Left ventricle myocardium superior (tissue), 1 donor: ENCODE measurements around the gene FAM120A. TPM values are rescaled to one million over a fixed set of nuclear protein-coding genes. Genes with fewer than 3 reads are reported as not detected.

ENCODE experiments used
- ATAC-seq: fragments of 200-7000 bp; cut with Tn5 transposase; one replicate; pipeline ENCODE4 v1.9.1; 2020; ENCODE audit warnings: mild to moderate bottlenecking, moderate library complexity
- DNase-seq: peaks from one replicate; pipeline ENCODE4 v3.0.0-alpha.2; 2020
- intact Hi-C: fragments of 100-400 bp; cut with micrococcal nuclease; formaldehyde crosslinking; loops from one replicate; pipeline ENCODE4 v1.11.0; 2022
- total RNA-seq: library from RNA; stranded (reverse); fragmentation: NEBNext Ultra II Directional; extraction: Animal tissue kit (Norgen Biotek cat#: 25700); gene quantifications from one replicate; pipeline ENCODE4 v1.2.1, GENCODE V29; 2021
- donor health status: DM: no; HTN: yes; CAD: no; lungs with severe emphysema.

The FAM120A gene
- total RNA-seq, 1 donor from 2014 or later = 112 TPM

- DNase-seq = no peak
Measured at GRCh38 chr9:93597871-93598646, 146.6 kb downstream of the FAM120A start.

DNA sequence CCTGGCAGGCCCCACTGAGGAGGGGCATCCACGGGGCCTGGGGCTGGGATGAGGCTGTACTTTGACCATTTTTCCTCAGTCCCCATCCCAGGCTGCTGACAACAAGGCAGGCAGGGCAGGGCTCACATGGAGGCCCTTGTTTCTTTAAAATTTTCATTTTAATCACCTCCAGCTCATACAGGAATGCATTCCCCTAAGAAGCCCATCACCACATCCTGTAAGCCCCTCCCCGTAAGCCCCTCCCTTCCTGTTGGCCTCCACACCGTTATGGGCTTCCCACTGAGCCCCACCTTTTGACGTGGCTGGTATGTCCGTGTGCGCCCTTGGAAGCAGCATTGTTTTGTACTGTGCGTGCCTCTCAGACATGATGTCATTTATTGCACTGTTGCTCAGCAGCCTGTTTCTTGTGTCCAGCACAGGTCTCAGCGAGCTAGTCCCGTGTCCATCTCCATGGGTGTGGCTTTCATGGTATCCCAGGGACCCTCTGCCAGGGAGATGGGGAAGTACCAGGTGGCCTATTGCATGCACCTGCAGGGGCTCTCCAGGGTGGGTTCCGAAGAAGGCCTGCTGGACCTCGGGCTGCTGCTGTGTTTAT is 147.3 kb downstream of the FAM120A start:
- ATAC-seq (peak; percentile 55), DNase-seq (no peak)
- intact Hi-C loops = no loop called here

More at GRCh38 chr9:93597871-93598646, 146.6 kb downstream of the FAM120A start:
- intact Hi-C loops = no loop called here
- no peak for ATAC-seq

DNA sequence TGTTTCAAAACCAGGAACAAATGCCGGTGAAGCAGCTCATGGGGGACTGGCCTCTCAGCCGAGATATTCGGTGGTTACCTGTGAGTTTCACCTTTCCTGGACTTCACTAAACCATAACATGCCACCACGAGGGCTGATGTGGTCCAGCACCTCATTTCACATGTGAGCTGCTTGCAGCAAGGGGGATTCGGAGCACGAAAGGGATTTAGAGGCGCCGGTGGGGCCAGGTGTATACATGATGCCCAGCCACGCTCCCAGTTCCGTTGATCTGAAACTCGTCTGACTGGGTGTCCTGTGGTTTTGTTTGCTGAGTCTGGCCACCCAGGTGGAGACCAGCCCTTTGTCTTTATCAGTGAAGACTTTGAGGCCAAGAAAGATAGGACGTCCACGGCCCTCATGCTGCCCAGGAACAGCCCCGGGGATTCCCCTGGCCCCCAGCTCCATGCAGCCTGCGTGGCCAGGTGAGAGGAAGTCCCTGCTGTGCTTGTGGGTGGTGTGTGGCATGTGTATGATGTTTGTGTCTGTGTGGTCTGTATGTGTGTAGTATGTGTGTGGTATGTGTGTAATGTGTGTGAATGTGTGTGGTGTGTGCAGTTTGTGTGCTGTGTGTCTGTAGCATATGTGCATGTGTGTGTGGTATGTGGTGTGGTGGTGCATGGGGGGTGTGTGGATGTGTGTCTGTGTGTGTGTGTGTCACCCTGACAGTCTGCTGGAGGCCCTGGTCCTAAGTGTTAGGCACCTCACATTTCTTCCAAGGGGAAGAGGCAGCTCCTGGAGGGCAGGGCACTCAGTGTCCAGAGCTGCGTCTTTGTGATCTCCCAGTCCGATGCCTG is 148.3 kb downstream of the FAM120A start:
- DNase-seq (no peak), ATAC-seq (no peak)
- intact Hi-C loops = no loop called here

- ATAC-seq = no peak
- no peak for DNase-seq
- intact Hi-C loops = no loop called here
Measured at GRCh38 chr9:93600504-93600903, 149.0 kb downstream of the FAM120A start.

DNA sequence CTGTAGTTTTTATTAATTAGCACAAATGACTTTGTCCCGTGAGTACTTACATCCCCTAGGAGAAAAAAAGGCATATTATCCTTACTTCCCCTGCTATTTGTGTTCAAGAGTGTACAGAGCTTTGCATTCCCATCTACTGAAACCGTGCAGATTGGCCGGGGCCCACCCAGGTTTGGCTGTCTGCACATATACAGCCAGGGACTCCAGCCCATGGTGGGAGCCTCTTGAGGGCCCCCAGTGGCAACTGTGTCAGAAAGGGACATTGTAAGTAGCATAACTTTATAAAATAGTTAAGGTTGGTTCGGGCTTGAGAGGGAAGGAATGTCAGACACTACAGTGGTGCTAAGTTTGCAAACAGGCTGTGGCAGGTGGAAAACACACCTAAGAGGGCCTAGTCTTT is 149.6 kb downstream of the FAM120A start:
- DNase-seq = no peak
- ATAC-seq = no peak
- intact Hi-C loops = no loop called here

GRCh38 chr9:93601666-93602065 is 150.2 kb downstream of the FAM120A start:
- ATAC-seq = no peak
- intact Hi-C loops = no loop called here
- no peak for DNase-seq

GRCh38 chr9:93603011-93603410 is 151.5 kb downstream of the FAM120A start:
- intact Hi-C loops = no loop called here
- no peak for ATAC-seq
- DNase-seq = no peak

DNA sequence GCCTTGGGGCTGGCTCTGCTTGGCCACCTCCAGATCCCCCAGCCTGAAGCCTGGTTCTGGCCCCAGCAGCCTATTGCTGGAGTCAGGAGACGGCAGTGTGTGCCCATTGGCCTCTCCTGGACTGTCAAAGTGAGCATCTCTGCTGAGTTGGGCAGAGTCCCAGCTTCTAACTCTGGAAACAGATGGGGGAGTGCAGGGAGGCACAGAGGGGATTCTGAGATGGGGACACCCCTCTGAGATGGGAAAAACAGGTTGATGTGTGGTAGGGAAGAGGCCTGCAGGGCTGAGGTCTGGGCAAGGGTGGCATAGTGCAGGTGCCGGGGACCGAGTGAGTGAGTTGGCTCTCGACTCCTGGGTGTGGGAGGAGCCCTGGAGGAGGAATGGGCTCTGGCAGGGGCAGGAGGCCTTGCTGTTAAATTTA is 152.4 kb downstream of the FAM120A start:
- intact Hi-C loops = no loop called here
- no peak for DNase-seq
- peak; percentile 81 for ATAC-seq

DNA sequence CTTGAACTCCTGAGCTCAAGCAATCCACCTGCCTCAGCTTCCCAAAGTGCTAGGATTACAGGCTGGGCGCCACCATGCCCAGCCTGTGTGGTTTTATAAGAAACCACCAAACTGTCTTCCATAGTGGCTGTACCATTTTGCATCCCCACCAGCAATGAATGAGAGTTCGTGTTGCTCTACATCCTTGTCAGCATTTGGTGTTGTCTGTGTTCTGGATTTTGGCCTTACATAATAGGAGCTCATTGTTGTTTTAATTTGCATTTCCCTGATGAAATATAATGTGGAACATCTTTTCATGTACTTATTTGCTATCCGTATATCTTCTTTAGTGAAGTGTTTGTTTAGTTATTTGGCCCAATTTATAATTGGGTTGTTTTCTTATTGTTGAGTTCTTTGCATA is 154.7 kb downstream of the FAM120A start:
- intact Hi-C loops = no loop called here
- no peak for DNase-seq
- no peak for ATAC-seq

- intact Hi-C loops = no loop called here
- no peak for DNase-seq
- no peak for ATAC-seq
Measured at GRCh38 chr9:93610206-93610605, 158.7 kb downstream of the FAM120A start.

- DNase-seq (no peak), ATAC-seq (no peak)
- intact Hi-C loops = no loop called here
Measured at GRCh38 chr9:93612052-93612795, 160.7 kb downstream of the FAM120A start.

DNA sequence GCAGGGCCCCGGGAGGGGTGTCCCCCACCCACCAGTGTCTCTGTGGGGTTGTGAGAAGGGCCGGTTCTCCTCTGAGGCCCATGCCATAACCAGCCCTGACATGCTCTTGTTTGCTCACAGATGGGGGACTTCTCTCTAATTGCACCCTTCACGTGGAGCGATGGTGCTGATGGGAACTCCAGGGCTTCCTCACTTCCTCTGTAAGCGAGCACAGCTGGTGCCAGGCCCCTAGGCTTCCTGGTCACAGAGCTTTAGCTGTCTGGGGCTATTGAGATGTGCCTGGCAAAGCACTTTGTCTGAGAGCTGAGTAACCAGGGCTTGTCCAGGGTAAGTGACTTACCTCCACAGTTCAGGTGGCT is 161.3 kb downstream of the FAM120A start:
- DNase-seq = no peak

DNA sequence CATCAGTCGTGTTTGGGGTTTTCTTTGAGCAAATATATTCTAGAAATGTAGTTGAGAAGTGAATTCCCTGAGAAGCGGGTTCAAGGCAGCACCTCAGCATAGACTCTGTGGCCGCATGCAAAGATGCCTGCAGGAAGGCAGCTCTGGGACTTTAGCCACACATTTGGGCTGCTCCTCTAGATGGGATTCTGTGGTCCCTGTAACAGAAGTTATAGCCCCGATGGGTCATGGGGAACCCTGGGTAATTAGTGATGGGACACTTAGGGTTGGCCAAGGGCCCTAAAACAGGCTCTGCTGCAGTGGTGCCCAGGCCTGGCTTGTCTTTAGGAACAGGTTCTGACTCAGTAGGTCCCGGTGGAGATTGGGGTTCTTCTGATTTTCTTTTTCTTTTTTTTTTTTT is 161.7 kb downstream of the FAM120A start:
- ATAC-seq (peak; percentile 15), DNase-seq (no peak)
- intact Hi-C loops = no loop called here

More for the DNA sequence above, 161.3 kb downstream of the FAM120A start:
- ATAC-seq = peak; percentile 46
- intact Hi-C loops = no loop called here

- intact Hi-C loops = no loop called here
- ATAC-seq (no peak), DNase-seq (no peak)
Measured at GRCh38 chr9:93613791-93614190, 162.3 kb downstream of the FAM120A start.

DNA sequence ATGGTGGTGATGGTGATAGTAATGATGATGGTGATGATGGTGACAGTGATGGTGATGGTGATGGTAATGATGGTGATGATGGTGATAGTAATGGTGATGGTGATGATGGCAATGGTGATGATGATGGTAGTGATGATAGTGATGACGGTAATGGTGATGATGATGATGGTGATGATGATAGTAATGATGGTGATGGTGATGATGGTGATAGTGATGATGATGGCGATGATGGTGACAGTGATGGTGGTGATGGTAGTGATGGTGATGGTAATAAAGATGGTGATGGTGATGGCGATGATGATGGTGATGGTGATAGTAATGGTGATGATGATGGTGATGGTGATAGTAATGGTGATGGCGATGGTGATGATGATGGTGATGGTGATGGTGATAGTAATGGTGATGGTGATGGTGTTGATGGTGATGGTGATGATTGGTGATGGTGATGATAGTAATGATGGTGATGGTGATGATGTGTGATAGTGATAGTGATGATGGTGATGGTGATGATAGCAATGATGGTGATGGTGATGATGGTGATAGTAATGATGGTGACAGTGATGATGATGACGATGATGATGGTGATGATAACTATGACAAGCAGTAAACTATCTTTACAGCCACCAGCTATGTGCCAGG is 163.5 kb downstream of the FAM120A start:
- no peak for DNase-seq
- intact Hi-C loops = no loop called here
- no peak for ATAC-seq
